ENCODE data around the gene MLN.
"Not testable (repeated sequence)": the region's sequence is repeated elsewhere in the genome, so short reads cannot be mapped to it uniquely, and the experiment has no call there.

MLN gene

GRCh38 chr6:33834401-33835392 lies 30.9 kb upstream of the MLN start:
- DNase-seq (ENCODE audit: low read depth in 2 of 2), result no peak

GRCh38 chr6:33833599-33833998 lies 29.8 kb upstream of the MLN start:
- no peak for DNase-seq (ENCODE audit: low read depth in 2 of 2)

DNA sequence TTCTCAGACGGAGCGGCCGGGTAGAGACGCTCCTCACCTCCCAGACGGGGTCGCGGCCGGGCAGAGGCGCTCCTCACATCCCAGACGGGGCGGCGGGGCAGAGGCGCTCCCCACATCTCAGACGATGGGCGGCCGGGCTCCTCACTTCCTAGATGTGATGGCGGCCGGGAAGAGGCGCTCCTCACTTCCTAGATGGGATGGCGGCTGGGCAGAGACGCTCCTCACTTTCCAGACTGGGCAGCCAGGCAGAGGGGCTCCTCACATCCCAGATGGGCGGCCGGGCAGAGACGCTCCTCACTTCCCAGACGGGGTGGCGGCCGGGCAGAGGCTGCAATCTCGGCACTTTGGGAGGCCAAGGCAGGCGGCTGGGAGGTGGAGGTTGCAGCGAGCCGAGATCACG lies 29.0 kb upstream of the MLN start:
- DNase-seq (ENCODE audit: low read depth in 2 of 2), result not testable (repeated sequence)

DNA sequence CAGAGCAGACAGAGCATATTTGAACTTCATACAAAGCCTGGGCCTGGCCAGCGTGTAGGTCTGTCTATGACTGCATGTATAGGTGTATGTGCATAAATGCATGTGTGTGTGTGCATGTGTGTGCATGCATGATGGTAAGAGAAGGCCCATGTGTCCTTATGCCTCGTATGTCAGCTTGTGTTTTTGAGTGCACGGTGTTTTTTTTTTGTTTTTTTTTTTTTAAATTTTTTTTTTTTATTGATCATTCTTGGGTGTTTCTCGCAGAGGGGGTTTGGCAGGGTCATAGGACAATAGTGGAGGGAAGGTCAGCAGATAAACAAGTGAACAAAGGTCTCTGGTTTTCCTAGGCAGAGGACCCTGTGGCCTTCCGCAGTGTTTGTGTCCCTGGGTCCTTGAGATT lies 27.9 kb upstream of the MLN start:
- not testable (repeated sequence) for DNase-seq (ENCODE audit: low read depth in 2 of 2)

- DNase-seq (ENCODE audit: low read depth in 2 of 2), result no peak
These were observed 26.9 kb upstream of the MLN start for GRCh38 chr6:33830635-33831240.

DNA sequence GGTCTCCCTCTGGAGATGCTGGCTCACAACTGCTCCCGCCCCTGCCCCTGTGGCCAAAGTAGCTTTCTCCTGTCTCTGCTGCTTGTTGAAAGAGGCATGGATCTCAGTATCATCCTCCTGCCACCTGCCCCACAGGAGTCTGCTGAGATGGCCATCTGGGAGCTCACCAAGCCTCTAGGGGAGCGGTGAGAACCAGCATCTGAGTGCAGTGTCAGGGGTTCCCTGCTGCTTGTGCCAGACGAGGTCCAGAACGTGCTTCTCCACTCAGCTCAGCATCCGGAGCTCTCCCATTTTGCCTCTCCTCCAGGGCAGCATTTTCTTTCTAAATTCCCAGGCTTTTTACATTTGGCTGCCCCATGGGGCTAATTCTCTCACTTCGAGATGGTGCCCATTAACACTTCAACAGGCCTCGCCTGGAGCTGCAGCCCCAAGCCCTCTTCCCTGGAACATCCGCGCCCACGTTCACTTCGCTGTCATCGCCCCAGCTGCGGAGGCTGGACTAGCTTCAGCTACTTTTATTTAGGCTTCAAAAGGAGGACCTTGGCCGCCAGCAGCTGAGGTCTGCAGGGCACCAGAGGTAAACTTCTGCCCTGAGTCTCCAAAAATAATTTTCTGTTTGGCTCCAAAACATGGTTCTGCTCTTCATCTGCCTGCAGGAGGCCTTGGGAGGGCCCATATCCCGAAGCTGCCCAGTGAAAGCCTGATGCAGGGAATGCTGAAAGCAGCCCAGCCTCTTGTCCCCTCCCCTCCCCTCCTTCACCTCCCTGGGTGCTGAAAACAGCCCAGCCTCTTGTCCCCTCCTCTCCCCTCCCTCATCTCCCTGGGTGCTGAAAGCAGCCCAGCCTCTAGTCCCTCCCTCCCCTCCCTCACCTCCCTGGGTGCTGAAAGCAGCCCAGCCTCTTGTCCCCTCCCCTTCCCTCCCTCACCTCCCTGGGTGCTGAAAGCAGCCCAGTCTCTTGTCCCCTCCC lies 25.2 kb upstream of the MLN start:
- no peak for DNase-seq (ENCODE audit: low read depth in 2 of 2)

DNA sequence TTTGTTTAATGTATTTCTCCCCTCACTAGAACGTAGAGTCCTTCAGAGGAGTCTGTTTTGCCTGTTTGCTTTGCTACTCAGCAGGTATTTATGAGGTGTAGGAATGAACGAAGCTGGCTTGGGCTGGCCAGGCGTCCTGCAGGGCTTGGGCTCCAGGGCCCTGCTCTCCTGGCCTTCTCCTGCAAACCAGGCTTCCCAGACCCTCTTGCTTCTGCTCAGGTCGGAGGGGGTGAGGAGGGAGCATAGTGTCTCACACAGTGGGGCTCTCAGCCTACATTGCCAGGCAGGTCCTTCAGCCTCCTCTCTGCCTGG lies 24.6 kb upstream of the MLN start:
- no peak for DNase-seq (ENCODE audit: low read depth in 2 of 2)

DNA sequence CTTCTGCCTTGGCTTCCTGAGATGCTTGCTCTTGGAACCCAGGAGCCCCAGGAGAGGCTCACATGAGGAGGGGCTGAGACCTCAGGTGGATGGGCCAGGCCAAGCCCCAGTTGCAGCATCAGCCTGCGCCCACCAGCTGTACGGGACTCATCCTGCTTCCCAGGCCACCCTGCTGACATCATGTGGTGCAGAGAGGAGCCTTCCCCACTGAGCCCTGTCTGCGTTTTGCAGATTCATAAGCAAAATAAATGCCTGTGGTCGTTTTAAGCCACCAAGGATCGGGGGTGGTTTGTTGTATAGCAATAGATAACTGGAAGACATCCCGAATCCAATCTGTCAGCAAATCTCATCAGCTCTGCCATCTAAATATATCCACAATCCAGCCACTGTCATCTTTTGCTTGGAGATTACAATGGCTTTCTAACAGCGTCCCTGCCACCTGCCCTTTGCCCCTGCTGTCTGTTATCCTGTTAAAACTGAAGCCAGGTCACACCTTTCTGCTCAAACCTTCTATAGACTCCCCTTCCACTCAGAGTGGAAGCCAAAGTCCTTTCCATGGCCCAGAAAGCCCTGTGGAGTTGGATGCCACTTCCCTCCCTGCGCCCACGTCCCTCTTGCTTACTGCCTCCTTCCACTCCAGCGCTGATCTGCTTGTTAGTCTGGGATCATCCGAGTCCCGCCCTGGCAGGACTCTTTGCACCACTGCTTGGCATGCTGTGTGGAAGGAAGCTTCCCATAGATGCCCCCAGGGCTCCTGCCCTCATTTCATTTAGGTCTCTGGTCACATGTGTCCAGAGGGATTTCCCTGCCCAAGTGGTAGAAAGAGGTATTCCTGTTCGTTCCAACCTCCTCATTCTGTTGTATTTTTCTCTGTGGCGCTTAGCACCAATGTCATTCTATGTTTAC lies 24.0 kb upstream of the MLN start:
- DNase-seq (ENCODE audit: low read depth in 2 of 2), result no peak

GRCh38 chr6:33826537-33826936 lies 22.7 kb upstream of the MLN start:
- DNase-seq (ENCODE audit: low read depth in 2 of 2), result no peak

DNA sequence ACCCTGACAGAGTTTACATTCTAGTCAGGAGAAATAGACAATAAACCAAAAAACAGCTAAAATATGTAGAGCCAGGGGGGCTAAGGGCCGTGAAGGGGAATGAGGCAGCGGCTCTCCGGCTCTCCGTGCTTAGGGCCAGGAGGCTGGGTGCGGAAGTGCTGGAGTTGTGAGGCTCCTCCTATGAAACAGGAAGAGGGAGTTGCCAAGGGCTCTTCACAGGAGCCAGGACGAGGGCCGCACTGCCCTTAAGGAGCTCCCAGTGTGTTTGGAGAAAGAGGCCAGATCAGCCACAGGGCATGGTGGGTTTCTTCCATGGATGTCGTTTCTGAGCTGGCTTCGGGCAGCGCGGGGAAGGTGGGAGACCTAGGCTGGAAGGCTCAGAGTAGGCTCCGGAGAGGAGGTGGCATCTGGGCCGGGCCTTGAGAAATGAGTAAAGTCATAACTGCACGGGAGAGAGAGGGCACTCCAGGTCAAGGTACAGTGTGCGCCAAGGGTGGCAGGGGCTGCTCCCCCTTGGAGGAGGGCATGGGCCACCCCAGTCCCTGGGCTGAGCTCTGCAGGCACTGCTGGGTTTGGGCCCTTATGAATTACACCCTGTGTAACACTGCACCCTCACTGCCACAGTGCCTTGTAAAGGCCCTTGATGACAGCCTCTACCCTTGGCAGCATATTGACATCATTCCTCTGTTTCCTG lies 20.8 kb upstream of the MLN start:
- DNase-seq (ENCODE audit: low read depth in 2 of 2), result no peak

GRCh38 chr6:33823806-33824205 lies 20.0 kb upstream of the MLN start:
- DNase-seq (ENCODE audit: low read depth in 2 of 2), result no peak

GRCh38 chr6:33822575-33823395 lies 19.0 kb upstream of the MLN start:
- DNase-seq (ENCODE audit: low read depth in 2 of 2), result no peak

- no peak for DNase-seq (ENCODE audit: low read depth in 2 of 2)
These were observed 17.1 kb upstream of the MLN start for GRCh38 chr6:33820784-33821520.

GRCh38 chr6:33820243-33820642 lies 16.4 kb upstream of the MLN start:
- no peak for DNase-seq (ENCODE audit: low read depth in 2 of 2)

DNA sequence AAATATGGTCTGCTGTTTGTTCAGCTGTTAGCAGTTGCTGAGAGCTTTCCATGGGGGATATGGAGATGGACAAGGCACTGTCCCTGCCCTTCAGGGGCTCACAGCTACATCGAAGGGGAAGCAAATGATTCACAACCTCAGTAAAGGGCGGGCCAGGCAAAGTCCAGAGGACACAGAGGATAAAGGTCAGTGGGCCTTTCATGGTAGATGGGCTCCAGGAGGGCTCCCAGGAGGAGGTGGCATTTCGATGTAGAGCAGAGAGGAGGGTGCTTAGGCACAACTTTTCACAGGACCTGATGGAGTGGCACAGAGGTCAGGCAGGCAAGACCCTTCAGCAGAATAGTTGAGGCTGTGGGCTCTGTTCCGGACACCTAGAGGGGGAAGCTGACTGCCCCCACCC lies 15.2 kb upstream of the MLN start:
- DNase-seq (ENCODE audit: low read depth in 2 of 2), result no peak

- DNase-seq (ENCODE audit: low read depth in 2 of 2), result no peak
These were observed 14.5 kb upstream of the MLN start for GRCh38 chr6:33818293-33818692.

- DNase-seq (ENCODE audit: low read depth in 2 of 2), result no peak
These were observed 13.7 kb upstream of the MLN start for GRCh38 chr6:33817489-33817888.

GRCh38 chr6:33816911-33817310 lies 13.1 kb upstream of the MLN start:
- no peak for DNase-seq (ENCODE audit: low read depth in 2 of 2)

DNA sequence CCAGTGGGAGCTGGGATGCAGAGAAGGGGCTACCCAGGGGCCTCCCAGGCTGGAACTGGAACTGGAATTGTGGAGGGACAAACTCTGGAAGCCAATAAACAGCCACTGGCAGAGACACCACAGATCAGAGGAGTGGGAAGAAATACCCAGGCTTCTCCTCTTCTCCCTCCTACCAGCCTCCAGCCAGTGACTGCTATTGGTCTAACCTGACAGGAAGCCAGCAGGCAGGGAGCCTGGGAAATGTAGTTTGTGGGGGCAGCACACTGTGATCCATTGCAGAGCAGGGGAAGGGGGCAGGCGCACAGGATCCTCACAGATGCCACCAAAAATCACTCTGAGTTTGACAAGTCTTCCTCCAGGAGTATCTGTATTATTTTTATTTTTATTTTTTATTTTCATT lies 12.1 kb upstream of the MLN start:
- DNase-seq (ENCODE audit: low read depth in 2 of 2), result no peak
